ENCODE data around the gene UNC13D. TPM values are rescaled to one million over a fixed set of nuclear protein-coding genes. Genes with fewer than 3 reads are reported as not detected.

Gene UNC13D
- total and polyA plus RNA-seq, 9 of the 15 experiments (the other 6 are each of a cell fraction or from before 2014, with no cell fraction given) = 0.86 to 244 (median 69.2) TPM

- peak; percentile 88 for TF ChIP-seq ZFP36 (IDR thresholded peaks at IDR 0.05; ENCODE audit: low read depth, low read length, partially characterized antibody)
- TF ChIP-seq ZNF639 (CRISPR knock-in tag; conservative IDR thresholded peaks at IDR 0.05 in 1 of 2, IDR thresholded peaks at IDR 0.05 in 1 of 2) = no peak
- no peak for TF ChIP-seq ZNF274 (IDR thresholded peaks at IDR 0.05; ENCODE audit: borderline replicate concordance, low read depth, low read length)
- no peak for TF ChIP-seq E2F4 (CRISPR knock-in tag; IDR thresholded peaks at IDR 0.05; ENCODE audit: low read depth)
- no peak for TF ChIP-seq MTF1 (CRISPR knock-in tag; IDR thresholded peaks at IDR 0.05; ENCODE audit: borderline replicate concordance)
- TF ChIP-seq RNF2 (IDR thresholded peaks at IDR 0.05) = no peak
- 0 out of 2 replicates have a peak, but pooled peaks have one; percentile 44 for TF ChIP-seq ZNF766 (CRISPR knock-in tag; conservative IDR thresholded peaks at IDR 0.05)
- no peak for TF ChIP-seq PHB (CRISPR knock-in tag; IDR thresholded peaks at IDR 0.05)
- peak; percentile 22; the same call in 1 of the 2 replicates for TF ChIP-seq CEBPB (tag; IDR thresholded peaks at IDR 0.05)
- TF ChIP-seq DLX4 (CRISPR knock-in tag; IDR thresholded peaks at IDR 0.05) = no peak
- TF ChIP-seq ELK1 (CRISPR knock-in tag; IDR thresholded peaks at IDR 0.05) = no peak
- no peak for TF ChIP-seq CREM (IDR thresholded peaks at IDR 0.05; ENCODE audit: low read depth)
- TF ChIP-seq KLF16 (IDR thresholded peaks at IDR 0.05) = no peak
- TF ChIP-seq ZNF277 (CRISPR knock-in tag; IDR thresholded peaks at IDR 0.05; ENCODE audit: borderline replicate concordance) = no peak
- no peak for TF ChIP-seq MXD1 (CRISPR knock-in tag; IDR thresholded peaks at IDR 0.05; ENCODE audit: borderline replicate concordance, poor library complexity, severe bottlenecking)
- TF ChIP-seq CGGBP1 (CRISPR knock-in tag; IDR thresholded peaks at IDR 0.05) = no peak
- TF ChIP-seq CHD2 (IDR thresholded peaks at IDR 0.05; ENCODE audit: low read depth, low read length) = no peak
- no peak for TF ChIP-seq ESRRA (IDR thresholded peaks at IDR 0.05; ENCODE audit: borderline replicate concordance, low read depth)
- no peak for TF ChIP-seq MYNN (IDR thresholded peaks at IDR 0.05)
- TF ChIP-seq MYNN (CRISPR knock-in tag; IDR thresholded peaks at IDR 0.05) = no peak
- no peak for TF ChIP-seq PTBP1 (IDR thresholded peaks at IDR 0.05; ENCODE audit: low read depth, low read length)
Measured at GRCh38 chr17:75783069-75783783, 61.0 kb downstream of the UNC13D start (continued).
